SIG-M5 treated with dmso at 0.1 percent for 504 hours (cell line): Measurements from ENCODE around the gene OPALIN.
"Not testable (repeated sequence)": the region's sequence is repeated elsewhere in the genome, so short reads cannot be mapped to it uniquely, and the experiment has no call there.

Experiments used
- DNase-seq: peaks from one replicate; lab custom pipeline; 2025; ENCODE audit not compliant: unreplicated experiment; lab: John Stamatoyannopoulos, UW

The OPALIN gene

DNA sequence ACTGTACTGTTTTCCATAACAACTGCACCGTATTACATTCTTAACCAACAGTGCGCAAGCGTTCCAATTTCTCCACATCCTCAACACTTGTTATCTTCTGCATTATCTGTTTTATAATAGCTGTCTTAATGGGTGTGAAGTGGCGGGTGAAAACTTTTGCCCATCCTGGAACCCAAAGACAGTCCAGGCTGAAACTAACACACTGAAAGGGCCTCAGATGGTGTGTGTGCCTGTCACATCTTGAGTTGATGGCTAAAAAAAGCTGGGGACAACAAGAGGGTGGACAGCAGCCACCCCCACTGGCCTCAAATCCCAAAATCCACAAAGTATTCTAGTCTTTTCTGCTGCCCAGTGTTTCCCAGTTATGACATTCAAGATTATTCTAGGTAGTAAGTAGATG lies 19.4 kb downstream of the OPALIN start:
- DNase-seq, result no peak

DNA sequence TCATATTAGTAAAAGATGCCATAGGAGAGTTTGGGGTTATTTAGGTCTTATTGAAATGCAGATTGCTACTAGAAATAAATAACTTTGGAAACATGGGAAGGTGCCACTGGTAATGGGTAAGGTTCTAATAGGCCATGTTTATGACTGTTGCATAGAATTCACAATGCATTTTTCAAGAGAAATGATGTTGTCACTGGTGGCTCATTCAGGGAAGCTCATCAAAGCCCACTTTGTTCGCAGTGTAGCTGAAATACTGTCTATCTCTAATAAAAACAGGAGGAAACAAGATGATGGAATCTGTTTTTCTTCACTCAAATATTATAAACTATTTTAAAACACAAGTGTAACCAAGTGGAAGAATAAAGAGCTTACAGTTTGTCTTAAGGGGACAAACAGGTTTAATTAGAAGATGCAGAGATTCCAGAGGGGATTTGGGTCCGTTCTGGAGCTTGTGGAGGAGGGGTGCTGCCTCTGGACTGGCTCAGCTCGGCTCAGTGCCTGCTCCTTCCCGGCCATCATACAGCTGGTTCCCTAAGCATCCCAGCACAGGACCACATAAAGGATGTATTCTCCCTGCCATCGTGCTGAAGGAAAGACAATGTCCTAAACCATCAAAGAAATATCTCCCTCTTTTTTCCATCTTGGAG lies 20.4 kb downstream of the OPALIN start:
- no peak for DNase-seq

DNA sequence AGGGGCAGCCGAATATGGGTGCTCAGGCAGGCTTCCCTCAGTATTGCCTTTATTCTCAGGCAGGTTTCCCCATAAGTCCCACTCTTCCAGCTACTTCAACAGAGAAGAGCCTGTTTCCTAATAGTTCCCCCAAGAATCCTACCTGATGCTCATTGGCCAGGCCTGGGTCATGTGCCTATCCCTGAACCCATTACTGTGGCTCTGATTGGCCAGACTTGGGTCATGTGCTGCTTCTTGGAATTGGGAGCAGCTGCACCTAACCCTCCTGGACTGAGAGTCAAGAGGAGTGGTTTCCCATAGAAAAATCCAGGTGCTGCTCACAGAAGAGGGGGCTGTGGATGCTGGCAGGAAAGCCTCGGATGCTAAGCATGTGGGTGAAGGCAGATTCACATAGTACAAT lies 21.7 kb downstream of the OPALIN start:
- DNase-seq, result no peak

DNA sequence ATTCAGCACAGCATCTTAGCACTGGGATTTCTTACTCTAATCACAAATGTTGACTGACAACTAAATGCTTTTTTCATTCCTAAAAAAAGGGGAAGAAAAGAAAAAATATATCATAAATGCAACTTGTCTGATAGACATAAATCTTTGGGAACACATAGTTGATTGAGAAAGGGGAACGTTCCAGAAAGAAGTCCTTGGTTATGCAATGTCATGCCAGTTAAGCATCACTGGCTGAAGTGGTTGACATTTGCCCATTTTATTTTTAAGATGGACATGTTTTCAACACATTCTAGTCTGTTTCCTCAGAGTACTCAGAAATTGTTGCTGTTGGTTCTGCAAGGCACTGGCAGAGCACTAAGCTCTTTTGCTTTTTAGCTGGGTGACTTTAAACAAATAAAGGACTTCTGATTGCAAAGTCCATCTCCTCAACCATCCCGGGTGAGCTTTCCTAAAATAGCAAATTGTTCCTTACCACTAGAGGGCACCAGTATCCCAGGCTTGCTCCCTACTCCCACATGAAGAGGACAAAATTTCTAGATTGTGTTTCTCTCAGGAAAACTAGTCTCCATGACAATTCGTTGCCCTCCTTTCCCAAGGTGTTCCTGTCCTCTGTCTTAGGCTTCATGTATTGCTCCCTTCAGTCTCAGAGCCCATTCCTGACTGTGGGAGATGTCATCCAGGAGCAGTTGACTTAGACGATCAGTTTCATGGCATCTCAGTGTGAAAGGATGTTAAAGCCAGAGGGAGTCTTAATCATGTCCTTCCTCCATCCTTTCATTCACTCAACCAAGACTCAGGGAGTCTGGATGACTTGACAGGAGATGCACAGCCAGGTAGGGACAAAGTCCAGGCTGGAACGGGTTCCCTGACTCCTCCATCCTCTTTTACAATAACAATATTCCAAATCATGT lies 23.9 kb downstream of the OPALIN start:
- DNase-seq, result peak; percentile 5

DNA sequence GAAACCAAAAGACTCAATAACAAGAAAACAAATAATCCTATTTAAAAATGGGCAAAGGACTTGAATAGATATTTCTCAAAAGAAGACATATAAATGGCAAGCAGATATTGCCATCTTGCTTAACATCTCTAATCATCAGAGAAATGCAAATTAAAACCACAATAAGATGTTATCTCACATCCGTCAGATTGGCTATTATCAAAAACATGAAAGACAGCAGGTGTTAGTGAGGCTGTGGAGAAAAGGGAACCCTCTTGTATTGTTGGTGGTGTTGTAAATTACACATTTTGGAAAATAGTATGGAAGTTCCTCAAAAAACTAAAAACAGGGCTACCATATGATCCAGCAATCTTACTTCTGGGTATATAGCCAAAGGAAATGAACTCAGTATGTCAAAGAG lies 25.7 kb downstream of the OPALIN start:
- no peak for DNase-seq

DNA sequence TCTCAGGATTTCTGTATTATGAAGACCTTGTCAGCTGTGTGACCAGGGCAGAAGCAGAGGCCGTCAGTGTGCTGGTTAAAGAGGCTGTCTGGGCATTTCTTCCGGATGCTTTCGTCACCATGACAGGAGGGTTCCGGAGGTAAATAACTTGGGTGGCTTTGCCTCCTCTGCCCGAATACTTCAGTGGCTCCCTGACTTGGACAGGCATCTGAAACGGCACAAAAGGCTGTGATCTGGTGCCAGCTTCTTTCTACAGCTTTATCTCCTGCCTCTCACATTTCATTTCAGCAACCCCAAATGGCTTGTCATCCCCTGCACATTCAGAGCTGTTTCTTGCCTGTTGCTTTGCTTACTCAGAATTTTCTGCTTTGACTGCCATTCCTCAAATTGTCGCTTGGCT lies 31.3 kb downstream of the OPALIN start:
- no peak for DNase-seq

DNA sequence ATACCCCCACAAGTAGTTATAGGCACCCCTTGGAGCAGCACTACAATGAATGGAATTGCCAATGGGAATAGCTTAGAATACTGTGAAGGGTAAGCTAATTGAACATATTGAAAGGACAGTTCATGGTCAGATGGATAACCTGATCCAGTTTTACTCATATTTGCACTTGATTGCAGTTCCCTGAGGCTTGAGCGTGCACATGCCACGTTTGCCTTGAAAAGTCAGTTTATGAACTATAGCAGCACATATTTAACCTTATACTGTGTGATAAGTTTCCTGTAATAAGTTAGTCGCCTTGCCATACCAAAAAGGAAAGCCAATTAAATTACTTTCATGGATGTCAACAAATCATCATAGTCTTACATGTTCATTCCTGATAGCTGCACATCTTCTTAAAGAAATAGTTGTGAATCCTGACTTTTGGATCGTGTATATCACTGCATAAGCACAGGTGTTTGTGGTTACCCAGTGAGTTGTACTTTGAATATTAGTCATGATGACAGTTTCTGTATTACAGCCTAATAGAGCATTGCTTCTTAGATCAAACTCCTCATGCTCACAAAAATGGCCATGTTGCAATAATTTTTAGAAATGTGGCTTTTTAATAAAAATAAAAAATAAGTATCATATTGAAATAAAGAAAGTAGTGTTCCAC lies 33.0 kb downstream of the OPALIN start:
- DNase-seq, result no peak

DNA sequence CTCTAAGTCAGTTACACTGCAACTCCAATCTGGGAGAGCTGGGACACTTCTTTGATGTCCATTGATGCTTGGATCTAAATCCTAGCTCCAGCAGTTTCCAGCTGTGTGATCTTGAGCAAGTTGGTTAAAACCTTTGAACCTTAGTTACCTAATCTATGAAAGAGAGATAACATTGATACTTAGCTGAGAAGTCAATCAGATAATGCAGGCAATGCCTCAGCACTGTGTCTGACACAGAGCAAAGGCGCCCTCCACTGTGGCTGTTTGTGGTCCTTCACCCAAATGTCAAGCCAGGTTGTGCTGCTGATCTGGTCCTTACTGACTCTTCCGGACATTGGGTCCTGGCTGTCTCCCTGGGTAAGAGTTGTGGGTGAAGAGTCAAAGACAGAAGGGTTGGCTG lies 34.4 kb downstream of the OPALIN start:
- no peak for DNase-seq

DNA sequence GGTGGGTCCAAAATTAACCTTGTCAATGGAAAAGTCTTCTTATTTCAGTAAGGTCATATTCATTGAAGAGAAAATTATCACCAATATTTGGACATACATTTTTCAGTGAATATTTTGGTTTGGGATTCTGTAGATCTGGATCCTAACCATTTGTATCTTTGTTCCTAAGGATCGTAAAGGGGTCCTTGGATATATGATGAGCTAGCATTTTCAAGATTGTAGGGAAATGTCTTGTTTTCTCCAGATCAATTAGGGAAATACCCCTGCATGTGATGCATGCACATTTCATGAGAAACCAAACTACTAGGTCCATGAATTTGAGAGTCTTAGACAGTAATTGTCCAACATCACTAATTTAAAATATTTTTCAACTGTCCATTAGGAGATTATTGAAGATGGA lies 36.5 kb downstream of the OPALIN start:
- DNase-seq, result no peak

DNA sequence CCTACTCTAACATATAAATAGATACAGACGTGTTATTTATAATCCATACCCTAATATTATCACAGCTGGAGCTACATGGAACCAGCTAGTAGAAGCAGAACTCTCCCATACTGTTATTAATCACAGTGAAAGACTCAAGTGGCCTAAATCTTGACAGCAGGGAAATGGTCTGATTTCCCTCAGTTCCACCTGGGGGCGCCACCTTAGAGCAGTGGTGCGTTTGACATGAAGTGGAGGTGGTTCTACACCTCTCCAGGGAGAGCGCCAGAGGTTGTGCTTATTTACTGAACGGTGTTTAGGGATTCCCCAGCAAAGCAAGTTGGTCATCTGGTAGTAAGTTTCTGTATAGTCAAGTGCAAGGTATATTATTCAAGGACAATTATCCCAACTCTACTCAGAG lies 37.0 kb downstream of the OPALIN start:
- DNase-seq, result no peak

DNA sequence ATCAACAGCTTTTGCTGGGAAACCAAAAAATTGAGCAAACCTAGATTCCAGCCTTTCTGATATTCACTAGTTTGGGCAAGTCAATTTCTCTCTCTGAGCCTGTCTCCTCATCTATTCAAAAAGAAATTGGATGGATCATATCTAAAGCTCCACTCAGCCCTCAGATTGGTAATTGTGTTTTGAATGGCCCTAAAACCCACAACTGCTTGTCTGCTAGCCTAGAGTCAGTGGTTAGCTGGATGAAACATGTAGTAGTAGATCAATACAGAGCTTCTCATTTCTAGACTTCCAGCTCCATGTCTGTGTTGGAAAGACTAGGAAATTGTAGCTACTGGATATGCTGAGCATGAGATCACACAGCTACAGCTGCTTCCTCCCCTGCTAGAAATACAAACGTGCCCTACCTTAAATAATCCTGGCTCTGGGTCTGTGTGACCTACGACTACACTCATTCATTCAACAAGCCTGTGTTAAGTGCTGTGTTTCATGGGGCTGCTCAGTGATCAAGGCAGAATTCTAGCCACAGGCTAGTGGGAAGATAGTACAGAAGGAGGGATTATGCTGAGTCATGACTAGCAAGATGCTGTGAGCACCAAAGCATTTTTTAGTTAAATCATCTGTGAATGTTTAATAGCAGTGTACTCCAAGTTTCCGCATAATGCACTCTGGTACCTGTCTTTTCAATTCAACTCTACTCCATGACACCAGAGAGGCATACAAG lies 38.9 kb downstream of the OPALIN start:
- no peak for DNase-seq

DNA sequence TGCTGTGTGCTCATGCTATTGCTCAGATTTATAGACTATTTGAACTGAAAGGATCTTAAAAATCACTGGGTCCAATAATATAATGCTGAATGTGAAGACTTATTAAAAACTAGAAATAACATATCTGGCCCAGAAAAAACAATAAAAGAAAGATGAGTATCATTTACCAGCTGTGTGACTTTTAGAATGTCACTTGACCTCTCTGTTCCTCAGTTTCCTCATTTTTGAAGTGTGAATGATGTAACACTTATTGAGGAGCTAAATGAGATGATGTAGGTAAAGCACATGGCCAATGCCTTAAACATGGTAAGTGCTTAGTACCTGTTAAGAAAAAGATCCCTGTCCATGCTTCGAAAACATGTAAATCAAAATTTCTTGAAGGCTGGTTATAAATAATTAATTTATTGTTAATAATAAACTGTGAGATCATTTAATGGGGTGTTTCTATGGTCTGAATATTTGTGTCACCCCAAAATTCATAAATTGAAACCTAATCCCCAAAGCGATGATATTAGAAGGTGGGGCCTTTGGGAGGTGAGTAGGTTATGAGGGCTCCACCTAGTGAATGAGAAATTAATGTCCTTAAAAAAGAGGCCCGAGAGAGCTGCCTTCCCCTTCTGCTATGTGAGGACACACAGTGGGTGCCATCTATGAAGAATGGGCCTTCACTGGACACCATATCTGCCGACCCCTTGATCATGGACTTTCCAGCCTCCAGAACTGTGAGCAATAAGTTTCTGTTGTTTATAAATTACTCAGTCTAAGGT lies 41.6 kb downstream of the OPALIN start:
- no peak for DNase-seq

DNA sequence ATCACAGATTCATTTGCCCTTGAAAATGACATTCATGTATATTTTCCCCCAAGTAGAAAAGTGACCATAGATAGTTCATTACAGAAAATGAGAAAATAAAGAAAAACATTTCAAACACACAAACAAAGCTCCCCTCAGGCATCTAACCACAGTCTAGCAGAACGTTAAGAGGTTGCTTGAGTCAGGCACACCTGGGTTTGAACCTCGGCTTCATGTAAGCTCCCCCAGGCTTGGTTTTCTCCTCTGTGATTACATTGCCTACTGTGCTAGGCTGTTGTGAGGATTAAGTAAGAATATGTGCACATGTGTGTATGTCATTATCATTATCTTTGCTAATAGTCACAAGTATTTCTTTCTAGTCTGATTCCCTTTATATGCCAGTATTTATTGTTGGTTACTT lies 45.5 kb downstream of the OPALIN start:
- DNase-seq, result no peak

DNA sequence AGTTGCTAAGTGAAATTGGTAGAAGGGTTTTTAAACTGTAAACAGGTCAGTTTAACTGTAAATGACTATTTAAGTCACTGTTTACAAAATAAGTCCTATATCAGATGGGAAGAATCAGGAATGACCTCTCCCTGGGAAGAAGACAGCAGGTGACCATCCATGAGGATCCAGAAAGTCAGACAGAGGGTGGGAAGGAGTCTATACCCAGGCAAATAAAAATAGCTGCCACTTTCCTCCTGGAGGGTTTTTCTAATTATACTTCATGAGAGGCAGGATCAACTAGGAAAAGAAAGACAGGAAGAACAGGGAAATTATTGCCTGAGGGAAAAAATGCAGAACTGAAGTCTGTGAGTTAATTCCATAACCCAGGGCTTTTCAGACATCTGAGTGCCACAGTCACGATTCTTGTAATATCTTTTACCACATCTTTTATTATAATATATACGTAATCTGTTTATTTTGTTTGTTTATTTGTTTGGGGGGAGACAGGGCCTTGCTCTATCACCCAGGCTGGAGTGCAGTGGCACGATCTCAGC lies 47.6 kb downstream of the OPALIN start:
- no peak for DNase-seq

DNA sequence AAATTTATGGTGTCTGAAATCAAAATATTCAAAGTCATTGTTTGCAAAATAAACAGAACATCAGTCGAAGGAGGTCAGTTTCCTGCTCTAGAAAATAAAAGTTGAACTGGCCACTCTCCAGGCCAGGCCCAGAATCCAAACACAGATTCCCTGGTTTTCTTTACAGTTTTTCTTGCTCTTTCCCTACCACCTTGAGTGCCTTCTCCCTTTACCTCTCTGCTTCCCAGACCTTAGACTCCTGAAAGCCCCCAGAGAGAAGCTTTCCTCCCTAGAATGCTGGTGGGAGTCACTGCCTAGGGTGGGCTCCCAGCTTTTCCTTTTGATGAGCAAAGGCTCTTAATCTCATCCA lies 48.5 kb downstream of the OPALIN start:
- DNase-seq, result no peak

DNA sequence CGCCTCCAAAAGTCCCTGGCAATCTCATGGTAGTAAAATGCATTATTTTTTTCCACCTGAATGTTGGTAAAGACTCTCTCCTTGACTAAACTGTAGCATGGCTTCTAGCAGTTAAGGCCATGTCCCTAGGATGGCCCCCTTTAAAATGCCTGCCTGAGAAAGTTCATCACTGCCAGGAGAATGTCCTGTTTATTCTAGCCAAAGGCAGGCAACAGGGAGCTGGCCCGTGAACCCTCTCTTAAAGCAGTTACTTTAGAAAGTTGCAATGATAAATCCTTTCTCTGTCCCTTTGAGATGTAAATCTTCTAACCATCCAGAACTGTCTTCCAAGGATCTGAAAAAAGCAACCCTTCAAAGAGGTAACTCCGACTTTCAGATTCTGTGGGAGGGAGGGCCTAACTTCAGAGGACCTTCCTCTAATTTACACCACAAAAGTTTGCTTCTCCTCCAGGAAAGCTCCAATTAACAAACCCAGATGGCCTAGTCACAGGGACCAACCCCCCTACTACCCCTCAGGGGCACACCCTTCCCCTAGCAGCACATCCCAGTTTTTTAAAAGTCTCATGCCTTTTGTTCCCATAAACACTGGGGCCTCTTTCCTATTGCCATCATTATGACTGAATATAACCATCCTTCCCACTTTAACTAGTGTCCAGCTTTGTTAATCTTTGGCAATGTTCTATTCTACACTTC lies 49.0 kb downstream of the OPALIN start:
- DNase-seq, result no peak

DNA sequence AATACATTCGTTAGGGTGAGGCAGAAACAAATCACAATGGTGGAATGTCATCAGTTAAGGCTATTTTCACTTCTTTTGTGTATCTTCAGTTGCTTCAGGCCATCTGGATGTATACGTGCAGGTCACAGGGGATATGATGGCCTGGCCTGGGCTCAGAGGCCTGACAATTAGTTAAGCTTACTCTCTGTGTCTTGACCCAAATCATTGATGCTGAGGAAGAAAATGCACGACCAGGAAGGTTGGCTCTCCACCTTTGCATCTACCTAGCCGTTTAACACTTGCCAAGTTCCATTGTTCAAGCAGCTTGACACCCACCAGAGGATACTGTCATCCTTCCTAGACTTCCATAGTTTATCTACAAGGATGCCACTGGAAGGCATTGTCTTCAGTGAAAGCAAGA lies 49.9 kb downstream of the OPALIN start:
- DNase-seq, result not testable (repeated sequence)

DNA sequence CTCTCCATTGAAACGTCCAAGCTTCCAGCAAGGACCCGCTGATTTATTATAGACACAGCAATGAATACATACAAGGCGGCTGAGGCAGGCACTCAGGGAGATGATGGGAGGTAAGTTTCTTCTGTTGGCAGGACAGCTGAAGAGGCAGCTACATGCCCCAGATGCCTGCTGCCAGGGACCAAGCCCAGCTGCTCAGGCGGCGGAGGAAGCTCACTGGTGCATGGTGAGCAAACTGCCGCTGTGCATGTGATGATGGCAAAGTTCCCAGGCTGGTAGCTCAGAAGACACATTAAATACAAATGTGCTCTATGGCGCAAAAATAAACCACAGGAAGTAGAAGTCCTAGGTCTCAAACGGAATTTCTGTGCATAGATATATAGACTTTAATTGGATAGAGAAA lies 52.3 kb downstream of the OPALIN start:
- no peak for DNase-seq

DNA sequence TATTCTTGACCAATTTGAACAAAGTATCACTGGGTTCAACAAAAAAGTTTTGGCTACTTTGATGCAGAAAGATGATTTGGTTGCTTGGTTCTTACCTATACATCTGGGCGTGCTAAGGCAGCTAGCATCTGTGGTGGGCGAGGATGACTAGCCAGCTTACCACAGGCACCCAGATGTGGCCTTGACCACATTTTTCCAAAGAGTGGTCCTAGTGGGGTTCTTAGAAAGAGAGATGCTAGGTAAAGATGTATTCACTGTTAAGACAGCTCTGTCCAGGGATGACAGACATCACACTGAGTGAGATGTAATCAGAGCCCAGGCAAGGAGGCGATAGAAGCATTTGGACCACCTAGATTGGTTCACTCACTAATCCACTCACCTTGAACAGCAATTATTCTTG lies 53.8 kb downstream of the OPALIN start:
- DNase-seq, result no peak

DNA sequence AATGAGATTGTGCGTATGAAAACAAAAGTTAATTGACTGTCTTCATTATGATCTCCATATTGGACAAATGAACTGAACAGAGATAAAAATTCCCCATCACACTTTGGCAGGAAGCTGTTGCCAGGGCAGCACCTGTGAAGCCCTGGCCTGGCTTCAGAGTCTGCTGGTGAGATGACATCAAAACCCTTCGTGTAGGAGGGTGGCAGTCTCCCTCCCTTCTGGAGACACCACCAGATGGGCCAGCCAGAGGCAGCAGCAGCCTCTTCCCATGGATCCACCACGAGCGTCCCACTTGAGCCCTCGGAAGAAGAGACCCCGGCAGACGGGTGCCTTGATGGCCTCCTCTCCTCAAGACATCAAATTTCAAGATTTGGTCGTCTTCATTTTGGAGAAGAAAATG lies 54.6 kb downstream of the OPALIN start, which contains the start of gene DNTT:
TSS of gene DNTT (plus strand) at position 205 of the 400 bp plus-strand sequence. CDS start at position 269, 64 bp downstream.
- DNase-seq, result no peak
